ENCODE measurements around the gene CFAP58. TPM values are rescaled to one million over a fixed set of nuclear protein-coding genes. Genes with fewer than 3 reads are reported as not detected.

Gene CFAP58
- total and polyA plus RNA-seq, 9 donors: 0.20 to 0.68 (median 0.33) TPM

- no peak overlapping the region for H3K27ac ChIP-seq (ENCODE audit: low read length)
- no peak overlapping the region for H3K4me3 ChIP-seq (ENCODE audit: low read length)
- H3K4me1 ChIP-seq (ENCODE audit: control insufficient read depth, insufficient read depth, low read length): no peaks in the 10 kb centered on the region
- no peaks in the 10 kb centered on the region for H3K36me3 ChIP-seq (ENCODE audit: control insufficient read depth, insufficient read depth, low read length)
- H3K9me3 ChIP-seq (replicated peaks; ENCODE audit: control insufficient read depth, low read depth, low read length): no peaks in the 10 kb centered on the region
- no peak for DNase-seq
- H3K27me3 ChIP-seq (ENCODE audit: control insufficient read depth, insufficient read depth, low read length): no peaks in the 10 kb centered on the region
Observed at GRCh38 chr10:104345515-104345914, 8.1 kb upstream of the CFAP58 start.

- no peaks in the 10 kb centered on the region for H3K4me1 ChIP-seq (ENCODE audit: control insufficient read depth, insufficient read depth, low read length)
- no peak for DNase-seq
- H3K9me3 ChIP-seq (replicated peaks; ENCODE audit: control insufficient read depth, low read depth, low read length): no peaks in the 10 kb centered on the region
- H3K27me3 ChIP-seq (ENCODE audit: control insufficient read depth, insufficient read depth, low read length): peaks cover 4% of the 10 kb centered on the region
- H3K36me3 ChIP-seq (ENCODE audit: control insufficient read depth, insufficient read depth, low read length): no peaks in the 10 kb centered on the region
- H3K4me3 ChIP-seq (ENCODE audit: low read length): no peak overlapping the region
- WGBS (ENCODE audit: insufficient coverage): no CpG with 5 or more reads among the region's 4 CpGs
- no peak overlapping the region for H3K27ac ChIP-seq (ENCODE audit: low read length)
Observed at GRCh38 chr10:104345941-104346340, 7.7 kb upstream of the CFAP58 start.

- H3K4me1 ChIP-seq (ENCODE audit: control insufficient read depth, insufficient read depth, low read length): no peaks in the 10 kb centered on the region
- H3K27me3 ChIP-seq (ENCODE audit: control insufficient read depth, insufficient read depth, low read length): peaks cover 10% of the 10 kb centered on the region
- H3K27ac ChIP-seq (ENCODE audit: low read length): no peak overlapping the region
- no peaks in the 10 kb centered on the region for H3K36me3 ChIP-seq (ENCODE audit: control insufficient read depth, insufficient read depth, low read length)
- no peaks in the 10 kb centered on the region for H3K9me3 ChIP-seq (replicated peaks; ENCODE audit: control insufficient read depth, low read depth, low read length)
- WGBS (ENCODE audit: insufficient coverage): 80% methylated on average over 1 of the region's 4 CpGs
- H3K4me3 ChIP-seq (ENCODE audit: low read length): no peak overlapping the region
- DNase-seq: no peak
Observed at GRCh38 chr10:104347295-104348045, 6.2 kb upstream of the CFAP58 start.

GRCh38 chr10:104348601-104349000, 5.0 kb upstream of the CFAP58 start:
- Histone ChIP-seq H3K27ac (ENCODE audit: low read length) (no peak overlapping the region), H3K4me1 (ENCODE audit: control insufficient read depth, insufficient read depth, low read length) (peaks cover 7% of the 10 kb centered on the region)
- WGBS (ENCODE audit: insufficient coverage): 100% methylated on average over 1 of the region's 2 CpGs

GRCh38 chr10:104349623-104350126, 4.0 kb upstream of the CFAP58 start:
- Histone ChIP-seq H3K4me1 (ENCODE audit: control insufficient read depth, insufficient read depth, low read length) (peaks cover 11% of the 10 kb centered on the region), H3K9me3 (replicated peaks; ENCODE audit: control insufficient read depth, low read depth, low read length) (no peaks in the 10 kb centered on the region), H3K27me3 (ENCODE audit: control insufficient read depth, insufficient read depth, low read length) (peaks cover 26% of the 10 kb centered on the region), H3K4me3 (ENCODE audit: low read length) (peak overlapping the region; percentile 27), H3K36me3 (ENCODE audit: control insufficient read depth, insufficient read depth, low read length) (no peaks in the 10 kb centered on the region), H3K27ac (ENCODE audit: low read length) (peak overlapping the region; percentile 54)
- DNase-seq: peak; percentile 83
- WGBS (ENCODE audit: insufficient coverage): 53% methylated on average over 2 of the region's 5 CpGs

More at GRCh38 chr10:104348601-104349000, 5.0 kb upstream of the CFAP58 start:
- no peak for DNase-seq
- Histone ChIP-seq H3K9me3 (replicated peaks; ENCODE audit: control insufficient read depth, low read depth, low read length) (no peaks in the 10 kb centered on the region), H3K36me3 (ENCODE audit: control insufficient read depth, insufficient read depth, low read length) (no peaks in the 10 kb centered on the region), H3K4me3 (ENCODE audit: low read length) (no peak overlapping the region), H3K27me3 (ENCODE audit: control insufficient read depth, insufficient read depth, low read length) (peaks cover 19% of the 10 kb centered on the region)

- 13% methylated on average over 1 of the region's 6 CpGs for WGBS (ENCODE audit: insufficient coverage)
- H3K36me3 ChIP-seq (ENCODE audit: control insufficient read depth, insufficient read depth, low read length): no peaks in the 10 kb centered on the region
- no peaks in the 10 kb centered on the region for H3K9me3 ChIP-seq (replicated peaks; ENCODE audit: control insufficient read depth, low read depth, low read length)
- peak overlapping the region; percentile 27 for H3K4me3 ChIP-seq (ENCODE audit: low read length)
- peak; percentile 87 for DNase-seq
- peaks cover 11% of the 10 kb centered on the region for H3K4me1 ChIP-seq (ENCODE audit: control insufficient read depth, insufficient read depth, low read length)
- peaks cover 28% of the 10 kb centered on the region for H3K27me3 ChIP-seq (ENCODE audit: control insufficient read depth, insufficient read depth, low read length)
- peak overlapping the region; percentile 54 for H3K27ac ChIP-seq (ENCODE audit: low read length)
Observed at GRCh38 chr10:104350127-104350635, 3.5 kb upstream of the CFAP58 start.

GRCh38 chr10:104351061-104351702, 2.5 kb upstream of the CFAP58 start:
- Histone ChIP-seq H3K9me3 (replicated peaks; ENCODE audit: control insufficient read depth, low read depth, low read length) (no peaks in the 10 kb centered on the region), H3K4me3 (ENCODE audit: low read length) (no peak overlapping the region), H3K36me3 (ENCODE audit: control insufficient read depth, insufficient read depth, low read length) (no peaks in the 10 kb centered on the region), H3K4me1 (ENCODE audit: control insufficient read depth, insufficient read depth, low read length) (peaks cover 11% of the 10 kb centered on the region), H3K27me3 (ENCODE audit: control insufficient read depth, insufficient read depth, low read length) (peaks cover 28% of the 10 kb centered on the region), H3K27ac (ENCODE audit: low read length) (no peak overlapping the region)
- 60% methylated on average over 1 of the region's 2 CpGs for WGBS (ENCODE audit: insufficient coverage)
- peak; percentile 31 for DNase-seq

GRCh38 chr10:104351919-104352318, 1.7 kb upstream of the CFAP58 start:
- DNase-seq: no peak
- no CpG with 5 or more reads among the region's 1 CpG for WGBS (ENCODE audit: insufficient coverage)
- peaks cover 28% of the 10 kb centered on the region for H3K27me3 ChIP-seq (ENCODE audit: control insufficient read depth, insufficient read depth, low read length)
- H3K9me3 ChIP-seq (replicated peaks; ENCODE audit: control insufficient read depth, low read depth, low read length): no peaks in the 10 kb centered on the region
- H3K27ac ChIP-seq (ENCODE audit: low read length): no peak overlapping the region
- peaks cover 11% of the 10 kb centered on the region for H3K4me1 ChIP-seq (ENCODE audit: control insufficient read depth, insufficient read depth, low read length)
- H3K4me3 ChIP-seq (ENCODE audit: low read length): no peak overlapping the region
- no peaks in the 10 kb centered on the region for H3K36me3 ChIP-seq (ENCODE audit: control insufficient read depth, insufficient read depth, low read length)

- DNase-seq: no peak
- H3K27me3 ChIP-seq (ENCODE audit: control insufficient read depth, insufficient read depth, low read length): peaks cover 4% of the 10 kb centered on the region
- no peaks in the 10 kb centered on the region for H3K9me3 ChIP-seq (replicated peaks; ENCODE audit: control insufficient read depth, low read depth, low read length)
- no peaks in the 10 kb centered on the region for H3K36me3 ChIP-seq (ENCODE audit: control insufficient read depth, insufficient read depth, low read length)
- no peak overlapping the region for H3K27ac ChIP-seq (ENCODE audit: low read length)
- no peak overlapping the region for H3K4me3 ChIP-seq (ENCODE audit: low read length)
- no peaks in the 10 kb centered on the region for H3K4me1 ChIP-seq (ENCODE audit: control insufficient read depth, insufficient read depth, low read length)
- WGBS (ENCODE audit: insufficient coverage): no CpG with 5 or more reads among the region's 2 CpGs
Observed at GRCh38 chr10:104359811-104360210, 6.2 kb downstream of the CFAP58 start.

- no peaks in the 10 kb centered on the region for H3K27me3 ChIP-seq (ENCODE audit: control insufficient read depth, insufficient read depth, low read length)
- no peak for DNase-seq
- WGBS (ENCODE audit: insufficient coverage): no CpG with 5 or more reads among the region's 8 CpGs
- peaks cover 4% of the 10 kb centered on the region for H3K9me3 ChIP-seq (replicated peaks; ENCODE audit: control insufficient read depth, low read depth, low read length)
- no peak overlapping the region for H3K4me3 ChIP-seq (ENCODE audit: low read length)
- no peak overlapping the region for H3K27ac ChIP-seq (ENCODE audit: low read length)
- no peaks in the 10 kb centered on the region for H3K4me1 ChIP-seq (ENCODE audit: control insufficient read depth, insufficient read depth, low read length)
- H3K36me3 ChIP-seq (ENCODE audit: control insufficient read depth, insufficient read depth, low read length): no peaks in the 10 kb centered on the region
Observed at GRCh38 chr10:104367904-104368303, 14.3 kb downstream of the CFAP58 start.
